HFF-Myc (cell line): ENCODE results near the gene NBEA.

ENCODE experiments used
- DNase-seq: peaks from one replicate; pipeline ENCODE4 v3.0.0-alpha.2; 2011; ENCODE audit warnings: low read depth; ENCODE audit errors: extremely low read depth
- H3K4me3 ChIP-seq: replicated peaks from 2 replicates; pipeline ENCODE4 v1.5.1; 2011; ENCODE audit warnings: low read depth, mild to moderate bottlenecking, control low read depth, low read length
- CTCF ChIP-seq: IDR thresholded peaks from 2 replicates; pipeline ENCODE4 v1.5.1; 2012; ENCODE audit warnings: mild to moderate bottlenecking, low read depth, low read length, control low read depth; ENCODE audit errors: missing control alignments

Gene NBEA

GRCh38 chr13:35252536-35253205 is 310.6 kb downstream of the NBEA start:
- no peak overlapping the region for H3K4me3 ChIP-seq
- TF ChIP-seq CTCF: no peak
- DNase-seq: no peak

GRCh38 chr13:35255241-35255640 is 313.2 kb downstream of the NBEA start:
- DNase-seq: no peak
- TF ChIP-seq CTCF: no peak

GRCh38 chr13:35256459-35257148 is 314.5 kb downstream of the NBEA start:
- TF ChIP-seq CTCF: no peak
- no peak overlapping the region for H3K4me3 ChIP-seq
- DNase-seq: no peak

More at GRCh38 chr13:35255241-35255640, 313.2 kb downstream of the NBEA start:
- H3K4me3 ChIP-seq: no peak overlapping the region

- DNase-seq: no peak
- TF ChIP-seq CTCF: no peak
- no peak overlapping the region for H3K4me3 ChIP-seq
These were observed 318.2 kb downstream of the NBEA start for GRCh38 chr13:35260316-35260715.

GRCh38 chr13:35266412-35266811 is 324.3 kb downstream of the NBEA start:
- no peak overlapping the region for H3K4me3 ChIP-seq
- no peak for TF ChIP-seq CTCF
- DNase-seq: no peak

- no peak for TF ChIP-seq CTCF
- no peak for DNase-seq
- no peak overlapping the region for H3K4me3 ChIP-seq
These were observed 336.8 kb downstream of the NBEA start for GRCh38 chr13:35278917-35279316.
